Adipose tissue (tissue), 3 donors: Measurements from ENCODE around the gene SYTL3. TPM values are rescaled to one million over a fixed set of nuclear protein-coding genes. Genes with fewer than 3 reads are reported as not detected.

Source experiments
- H3K27ac ChIP-seq: one replicate; pipeline ENCODE4 v1.5.1; 2013; ENCODE audit warnings: low read depth, low read length
- WGBS, 3 donors: extraction: QIAGEN DNeasy Blood & Tissue Kit; methylation state at CpG; one replicate each; pipeline ENCODE4 v1.1.7; 2013; 5-methylcytosine and 5-hydroxymethylcytosine counted together
- polyA plus RNA-seq, 3 donors: library from polyadenylated mRNA; stranded (reverse); fragments of 200-250 nt; gene quantifications; one replicate each; pipeline ENCODE4 v1.2.3, GENCODE V29; 2013
- donor health status: healthy with polysubstance abuse.
- donor health status: Bipolar disorder and iron deficiency.
- donor health status: healthy.

SYTL3 gene
- polyA plus RNA-seq, 3 donors = 1.1 to 3.9 (median 3.7) TPM

- no peak overlapping the region for H3K27ac ChIP-seq
- WGBS, 3 donors = 87 to 95% (median 87%) methylated on average over 8 of the region's 8 CpGs
These were observed 75.8 kb downstream of the SYTL3 start for GRCh38 chr6:158725704-158726103.

GRCh38 chr6:158729906-158730540, 80.2 kb downstream of the SYTL3 start:
- 94 to 96% (median 94%) methylated on average over 6 of the region's 6 CpGs for WGBS, 3 donors
- no peak overlapping the region for H3K27ac ChIP-seq

GRCh38 chr6:158730541-158730907, 80.7 kb downstream of the SYTL3 start:
- WGBS, 3 donors = 93 to 97% (median 93%) methylated on average over 18 of the region's 18 CpGs
- no peak overlapping the region for H3K27ac ChIP-seq

GRCh38 chr6:158735009-158735408, 85.2 kb downstream of the SYTL3 start:
- no peak overlapping the region for H3K27ac ChIP-seq
- 70 to 87% (median 82%) methylated on average over 3 of the region's 3 CpGs for WGBS, 3 donors

GRCh38 chr6:158737082-158737709, 87.3 kb downstream of the SYTL3 start:
- H3K27ac ChIP-seq = no peak overlapping the region
- WGBS, 3 donors = 84 to 94% (median 93%) methylated on average over 3 of the region's 3 CpGs

- H3K27ac ChIP-seq = no peak overlapping the region
- 71 to 88% (median 79%) methylated on average over 12 of the region's 12 CpGs for WGBS, 3 donors
These were observed 88.1 kb downstream of the SYTL3 start for GRCh38 chr6:158737710-158738615.

- H3K27ac ChIP-seq = no peak overlapping the region
- WGBS, 3 donors = 95 to 100% (median 97%) methylated on average over 1 of the region's 1 CpG
These were observed 89.8 kb downstream of the SYTL3 start for GRCh38 chr6:158739673-158740072.

GRCh38 chr6:158743033-158743651, 93.3 kb downstream of the SYTL3 start:
- no peak overlapping the region for H3K27ac ChIP-seq
- WGBS, 3 donors = 78 to 91% (median 88%) methylated on average over 6 of the region's 6 CpGs

- WGBS, 3 donors = 82 to 87% (median 83%) methylated on average over 5 of the region's 5 CpGs
- no peak overlapping the region for H3K27ac ChIP-seq
These were observed 95.2 kb downstream of the SYTL3 start for GRCh38 chr6:158744986-158745430.

- no peak overlapping the region for H3K27ac ChIP-seq
- WGBS, 3 donors = 78 to 90% (median 81%) methylated on average over 9 of the region's 9 CpGs
These were observed 101.4 kb downstream of the SYTL3 start for GRCh38 chr6:158751224-158751623.

GRCh38 chr6:158751921-158752320, 102.1 kb downstream of the SYTL3 start:
- H3K27ac ChIP-seq = no peak overlapping the region
- 26 to 76% (median 73%) methylated on average over 9 of the region's 9 CpGs for WGBS, 3 donors

- 34 to 72% (median 68%) methylated on average over 3 of the region's 3 CpGs for WGBS, 3 donors
- no peak overlapping the region for H3K27ac ChIP-seq
These were observed 102.8 kb downstream of the SYTL3 start for GRCh38 chr6:158752613-158753012.

- WGBS, 3 donors = 84 to 91% (median 90%) methylated on average over 9 of the region's 9 CpGs
- no peak overlapping the region for H3K27ac ChIP-seq
These were observed 104.0 kb downstream of the SYTL3 start for GRCh38 chr6:158753811-158754210.

GRCh38 chr6:158754738-158755137, 104.9 kb downstream of the SYTL3 start:
- H3K27ac ChIP-seq = no peak overlapping the region
- 72 to 86% (median 83%) methylated on average over 11 of the region's 11 CpGs for WGBS, 3 donors

GRCh38 chr6:158755636-158756035, 105.8 kb downstream of the SYTL3 start:
- WGBS, 3 donors = 92 to 95% (median 93%) methylated on average over 13 of the region's 13 CpGs
- H3K27ac ChIP-seq = no peak overlapping the region

GRCh38 chr6:158756126-158756525, 106.3 kb downstream of the SYTL3 start:
- 89 to 94% (median 91%) methylated on average over 9 of the region's 9 CpGs for WGBS, 3 donors
- H3K27ac ChIP-seq = no peak overlapping the region

- WGBS, 3 donors = 88 to 92% (median 88%) methylated on average over 25 of the region's 25 CpGs
These were observed 107.3 kb downstream of the SYTL3 start for GRCh38 chr6:158756977-158757752.

GRCh38 chr6:158757753-158758090, 107.9 kb downstream of the SYTL3 start:
- 85 to 89% (median 88%) methylated on average over 9 of the region's 9 CpGs for WGBS, 3 donors
- no peak overlapping the region for H3K27ac ChIP-seq

More at GRCh38 chr6:158756977-158757752, 107.3 kb downstream of the SYTL3 start:
- H3K27ac ChIP-seq = no peak overlapping the region
